ENCODE measurements around the gene CFAP61.

The CFAP61 gene

DNA sequence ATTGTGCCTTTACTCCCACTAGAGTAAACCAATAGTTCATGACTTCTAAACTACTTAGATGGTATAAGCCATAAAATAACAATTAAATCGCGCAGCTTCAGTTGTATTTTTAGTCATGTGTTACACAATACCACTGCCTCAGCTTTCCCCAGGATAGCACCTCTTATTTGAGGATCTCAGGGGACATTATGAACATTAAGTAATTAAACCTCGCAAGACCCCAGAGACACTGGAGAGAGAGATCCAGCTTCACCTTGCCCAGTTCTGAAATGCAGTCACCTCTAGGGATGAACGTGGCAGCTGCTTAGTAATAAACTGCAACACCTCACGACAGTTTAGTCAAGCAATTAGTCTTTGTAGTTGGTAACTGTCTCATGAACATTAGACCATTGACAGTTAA lies 87.1 kb downstream of the CFAP61 start:
- DNase-seq (ENCODE audit: extremely low read depth, low read depth) = no peak
- TF ChIP-seq, protein P1, sequence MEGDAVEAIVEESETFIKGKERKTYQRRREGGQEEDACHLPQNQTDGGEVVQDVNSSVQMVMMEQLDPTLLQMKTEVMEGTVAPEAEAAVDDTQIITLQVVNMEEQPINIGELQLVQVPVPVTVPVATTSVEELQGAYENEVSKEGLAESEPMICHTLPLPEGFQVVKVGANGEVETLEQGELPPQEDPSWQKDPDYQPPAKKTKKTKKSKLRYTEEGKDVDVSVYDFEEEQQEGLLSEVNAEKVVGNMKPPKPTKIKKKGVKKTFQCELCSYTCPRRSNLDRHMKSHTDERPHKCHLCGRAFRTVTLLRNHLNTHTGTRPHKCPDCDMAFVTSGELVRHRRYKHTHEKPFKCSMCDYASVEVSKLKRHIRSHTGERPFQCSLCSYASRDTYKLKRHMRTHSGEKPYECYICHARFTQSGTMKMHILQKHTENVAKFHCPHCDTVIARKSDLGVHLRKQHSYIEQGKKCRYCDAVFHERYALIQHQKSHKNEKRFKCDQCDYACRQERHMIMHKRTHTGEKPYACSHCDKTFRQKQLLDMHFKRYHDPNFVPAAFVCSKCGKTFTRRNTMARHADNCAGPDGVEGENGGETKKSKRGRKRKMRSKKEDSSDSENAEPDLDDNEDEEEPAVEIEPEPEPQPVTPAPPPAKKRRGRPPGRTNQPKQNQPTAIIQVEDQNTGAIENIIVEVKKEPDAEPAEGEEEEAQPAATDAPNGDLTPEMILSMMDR (IDR thresholded peaks at IDR 0.05; ENCODE audit: low read depth, low read length) = no peak

DNA sequence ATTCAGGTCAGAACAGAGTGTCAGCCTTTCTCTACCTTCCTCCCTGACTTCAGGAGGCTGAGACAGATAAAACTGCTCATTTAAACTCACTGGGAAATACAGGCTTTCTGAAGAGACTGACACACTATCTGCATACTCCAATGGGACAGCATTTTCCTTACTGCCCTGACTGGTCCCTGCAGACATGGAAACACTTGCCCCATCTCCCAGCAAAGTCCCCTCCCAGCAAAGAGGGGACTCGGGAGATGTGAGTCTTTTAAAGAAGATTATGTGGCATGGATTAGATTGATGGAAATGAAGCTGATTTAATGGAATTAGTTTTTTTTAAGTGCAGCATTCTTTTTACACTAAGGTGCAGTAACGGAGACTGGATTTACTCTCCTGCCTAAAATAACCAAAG lies 90.8 kb downstream of the CFAP61 start:
- DNase-seq (ENCODE audit: extremely low read depth, low read depth) = no peak
- TF ChIP-seq, protein P1 (IDR thresholded peaks at IDR 0.05; ENCODE audit: low read depth, low read length) = no peak

GRCh38 chr20:20143646-20144045 lies 91.3 kb downstream of the CFAP61 start:
- TF ChIP-seq, protein P1 (IDR thresholded peaks at IDR 0.05; ENCODE audit: low read depth, low read length) = no peak
- no peak for DNase-seq (ENCODE audit: extremely low read depth, low read depth)

- DNase-seq (ENCODE audit: extremely low read depth, low read depth) = no peak
- TF ChIP-seq, protein P1 (IDR thresholded peaks at IDR 0.05; ENCODE audit: low read depth, low read length) = no peak
Measured at GRCh38 chr20:20148779-20149178, 96.4 kb downstream of the CFAP61 start.

DNA sequence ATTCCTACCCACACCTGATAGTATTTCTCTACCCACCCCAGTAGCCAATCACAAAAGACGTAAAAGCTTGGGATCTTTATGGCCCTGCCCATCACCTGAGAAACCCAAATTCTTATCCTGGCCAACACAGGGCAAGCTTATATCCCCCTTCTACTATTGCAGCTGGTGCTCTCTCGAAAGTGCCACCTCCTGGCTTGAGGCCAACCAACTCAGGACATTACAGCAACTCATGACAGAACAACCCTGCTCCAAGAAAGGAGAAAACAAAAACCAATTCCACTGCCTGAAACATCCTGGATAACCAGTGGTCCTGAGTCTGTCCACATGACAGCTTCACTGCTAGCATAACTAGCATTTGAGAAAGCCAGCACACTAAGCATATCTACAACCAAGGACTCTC lies 97.9 kb downstream of the CFAP61 start:
- no peak for DNase-seq (ENCODE audit: extremely low read depth, low read depth)
- TF ChIP-seq, protein P1 (IDR thresholded peaks at IDR 0.05; ENCODE audit: low read depth, low read length) = no peak

DNA sequence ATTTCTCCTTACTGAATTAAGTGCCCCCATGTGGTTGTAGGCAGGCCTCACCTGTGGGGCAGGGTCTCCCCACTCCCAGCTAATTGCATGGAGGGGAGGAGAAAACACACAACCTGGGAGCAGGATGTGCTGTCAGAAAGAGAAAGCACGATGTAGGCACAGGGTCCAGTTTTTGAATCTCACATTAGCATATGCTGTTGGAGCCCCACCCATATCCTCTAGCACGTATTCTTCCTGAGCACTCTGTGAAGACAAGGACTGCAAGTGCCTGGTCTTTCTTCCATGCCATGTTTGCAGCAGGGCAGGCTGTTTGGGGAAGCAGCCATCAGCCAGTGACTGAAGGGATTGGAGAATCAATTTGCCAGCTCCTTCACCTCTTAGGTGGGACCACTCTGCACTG lies 108.2 kb downstream of the CFAP61 start:
- DNase-seq (ENCODE audit: extremely low read depth, low read depth) = no peak
- TF ChIP-seq, protein P1 (IDR thresholded peaks at IDR 0.05; ENCODE audit: low read depth, low read length) = no peak

DNA sequence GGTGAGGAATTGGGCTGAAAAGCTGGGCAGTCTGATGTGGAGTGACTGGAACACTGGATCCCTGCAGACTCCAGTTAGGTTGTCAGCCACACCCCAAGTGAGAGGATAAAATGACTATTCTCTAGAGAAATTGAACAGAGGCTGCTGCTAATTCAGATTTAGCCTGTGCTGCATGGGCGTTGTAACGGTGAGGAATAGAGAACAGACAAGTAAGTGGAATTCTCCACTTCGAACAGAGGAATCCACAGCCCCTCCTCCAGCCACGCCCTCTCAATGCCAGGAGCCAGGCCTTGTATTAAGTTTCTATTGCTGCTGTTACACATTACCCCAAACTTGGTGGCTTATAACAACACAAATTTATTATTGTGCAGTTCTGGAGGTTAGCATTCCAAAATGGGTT lies 109.3 kb downstream of the CFAP61 start:
- TF ChIP-seq, protein P1 (IDR thresholded peaks at IDR 0.05; ENCODE audit: low read depth, low read length) = no peak
- DNase-seq (ENCODE audit: extremely low read depth, low read depth) = no peak
